K562 (cell line): ENCODE data around the gene CPB1. TPM values are rescaled to one million over a fixed set of nuclear protein-coding genes. Genes with fewer than 3 reads are reported as not detected.

Source experiments
- ATAC-seq: fragments of 200-7000 bp; cut with Tn5 transposase; 3 replicates; pipeline ENCODE4 v1.9.1; 2020; ENCODE audit warnings: moderate library complexity
- BruUV-seq: library from RNA; stranded (reverse); fragments of 400-500 nt; replicated peaks from 2 replicates; lab custom pipeline; 2021; lab: Mats Ljungman, UMichigan
- CTCF ChIA-PET: fragments of 300-600 bp; formaldehyde crosslinking; extraction: SDS; loops from one replicate; lab custom pipeline; 2021; ENCODE audit warnings: low intra/inter-chr PET ratio; lab: Yijun Ruan, JAX
- POLR2A ChIA-PET: fragments of 300-600, 350-650 bp; sonication (Branson Sonifier 250); formaldehyde crosslinking; extraction: SDS; loops from one replicate; lab custom pipeline; 2021; ENCODE audit warnings: antibody characterized with exemption, inconsistent platforms; lab: Yijun Ruan, JAX
- DNase-seq, 4 experiments: peaks; one replicate each; pipeline versions ENCODE4 v3.0.0 to v3.0.0-alpha.2; 2011 to 2018; ENCODE audit warnings: low spot score in 3 of 4, mixed read lengths in 3 of 4; ENCODE audit errors: extremely low read depth in 1 of 4
- FAIRE-seq: peaks from 2 replicates; lab custom pipeline; 2011; peaks lifted over from hg19 to GRCh38; lab: Jason Lieb, UNC
- H2AFZ ChIP-seq: 2 replicates; pipeline ENCODE4 v1.6.0; 2011; ENCODE audit warnings: low read depth, low read length, control low read depth, inconsistent platforms
- H3K27ac ChIP-seq: fragments of 200-600 bp; 3 replicates; pipeline ENCODE4 v1.8.0; 2011; ENCODE audit warnings: low read depth, mild to moderate bottlenecking, control low read depth, inconsistent platforms, low read length, moderate library complexity, mixed read lengths; ENCODE audit errors: extremely low read depth
- H3K27me3 ChIP-seq, 2 experiments: fragments of 300-600 bp in 1 of 2; 2 replicates in 1 of 2; 3 replicates in 1 of 2; pipeline versions ENCODE4 v1.6.0 to v1.8.0; 2011; ENCODE audit warnings: inconsistent platforms in 2 of 2, low read length in 2 of 2, mild to moderate bottlenecking in 1 of 2, mixed read lengths in 1 of 2, moderate library complexity in 1 of 2; ENCODE audit not compliant: control insufficient read depth in 2 of 2, insufficient read depth in 2 of 2
- H3K36me3 ChIP-seq: fragments of 300-600 bp; 3 replicates; pipeline ENCODE4 v1.8.0; 2011; ENCODE audit warnings: mild to moderate bottlenecking, low read length, inconsistent platforms; ENCODE audit not compliant: control insufficient read depth, insufficient read depth
- H3K4me1 ChIP-seq, 2 experiments: fragments of 200-600 bp in 1 of 2; replicated peaks in 1 of 2; 2 replicates in 1 of 2; 3 replicates in 1 of 2; pipeline versions ENCODE4 v1.5.1 to v1.8.0; 2011; ENCODE audit warnings: inconsistent platforms in 2 of 2, low read length in 2 of 2, mild to moderate bottlenecking in 1 of 2, mixed read lengths in 1 of 2, moderate library complexity in 1 of 2; ENCODE audit not compliant: control insufficient read depth in 2 of 2, insufficient read depth in 2 of 2
- H3K4me2 ChIP-seq: 2 replicates; pipeline ENCODE4 v1.6.1; 2011; ENCODE audit warnings: low read length, control low read depth, inconsistent platforms, mixed read lengths; ENCODE audit not compliant: insufficient read depth
- H3K4me3 ChIP-seq: fragments of 200-600 bp; sonication (generic), shearing (Covaris generic); 2 replicates; pipeline ENCODE4 v1.5.1; 2016; ENCODE audit warnings: control low read depth, inconsistent platforms
- H3K79me2 ChIP-seq: fragments of 200-600 bp; 3 replicates; pipeline ENCODE4 v1.8.0; 2011; ENCODE audit warnings: low read length, inconsistent platforms; ENCODE audit not compliant: control insufficient read depth, insufficient read depth
- H3K9ac ChIP-seq, 2 experiments: 2 replicates each; pipeline versions ENCODE4 v1.6.0 to v1.6.1; 2011; ENCODE audit warnings: low read depth in 2 of 2, low read length in 2 of 2, control low read depth in 1 of 2, inconsistent platforms in 1 of 2, mild to moderate bottlenecking in 1 of 2, mixed read lengths in 1 of 2; ENCODE audit not compliant: insufficient read depth in 1 of 2
- H3K9me1 ChIP-seq: one replicate; pipeline ENCODE4 v1.6.0; 2011; ENCODE audit warnings: inconsistent platforms, mild to moderate bottlenecking, low read length, moderate library complexity; ENCODE audit not compliant: control insufficient read depth, insufficient read depth
- H3K9me3 ChIP-seq: replicated peaks from 2 replicates; pipeline ENCODE4 v1.5.1; 2011; ENCODE audit warnings: low read depth, low read length, inconsistent platforms; ENCODE audit not compliant: control insufficient read depth, insufficient read depth
- H4K20me1 ChIP-seq: replicated peaks from 2 replicates; pipeline ENCODE4 v1.6.1; 2011; ENCODE audit warnings: low read length, inconsistent platforms, mixed read lengths; ENCODE audit not compliant: control insufficient read depth, insufficient read depth
- CREM ChIP-seq: IDR thresholded peaks from 2 replicates; pipeline ENCODE4 v1.6.1; 2014; ENCODE audit warnings: antibody characterized with exemption, low read depth
- EGR1 ChIP-seq: fragments of 450-650 bp; conservative IDR thresholded peaks from 2 replicates; pipeline ENCODE4 v1.6.1; 2017; ENCODE audit warnings: mild to moderate bottlenecking
- NFYB ChIP-seq: IDR thresholded peaks from 2 replicates; pipeline ENCODE4 v1.6.1; 2011; ENCODE audit warnings: mild to moderate bottlenecking, moderate library complexity; ENCODE audit not compliant: insufficient read length; ENCODE audit errors: extremely low read depth
- PCBP1 ChIP-seq: fragments of 200-400 bp; formaldehyde crosslinking; IDR thresholded peaks from 2 replicates; pipeline ENCODE4 v1.6.1; 2018; ENCODE audit warnings: mild to moderate bottlenecking, low read depth, low read length; ENCODE audit not compliant: poor library complexity, severe bottlenecking
- PRPF4 ChIP-seq: fragments of 200-400 bp; formaldehyde crosslinking; IDR thresholded peaks from one replicate; pipeline ENCODE4 v1.6.1; 2017; ENCODE audit warnings: low read length, low read depth, mild to moderate bottlenecking; ENCODE audit not compliant: insufficient read depth, poor library complexity, severe bottlenecking
- SNIP1 ChIP-seq: fragments of 450-650 bp; IDR thresholded peaks from 2 replicates; pipeline ENCODE4 v1.7.1; 2017; ENCODE audit warnings: low read depth, mild to moderate bottlenecking
- SREBF2 ChIP-seq: sonication (generic); formaldehyde crosslinking; IDR thresholded peaks from 2 replicates; pipeline ENCODE4 v1.4.0; 2020; ENCODE audit warnings: mild to moderate bottlenecking, missing genetic modification reagents
- TSC22D4 ChIP-seq: fragments of 450-650 bp; IDR thresholded peaks from 2 replicates; pipeline ENCODE4 v1.6.1; 2016; ENCODE audit warnings: missing genetic modification characterization, missing biosample characterization, control low read depth
- ZC3H11A ChIP-seq: IDR thresholded peaks from 2 replicates; pipeline ENCODE4 v1.6.1; 2012; ENCODE audit warnings: low read depth, low read length, improper control_type of control experiment
- ZHX1 ChIP-seq: fragments of 150-350 bp; conservative IDR thresholded peaks from 2 replicates; pipeline ENCODE4 v1.6.1; 2014; ENCODE audit warnings: low read length
- ZNF140 ChIP-seq: fragments of 250-450 bp; sonication (Bioruptor Pico); IDR thresholded peaks from 2 replicates; pipeline ENCODE4 v1.8.0; 2021; ENCODE audit warnings: moderate library complexity, mild to moderate bottlenecking, inconsistent platforms
- ZNF274 ChIP-seq: IDR thresholded peaks from 2 replicates; pipeline ENCODE4 v1.6.1; 2011; ENCODE audit warnings: low read depth, mild to moderate bottlenecking, low read length, moderate library complexity, borderline replicate concordance
- ZNF57 ChIP-seq: fragments of 450-650 bp; formaldehyde crosslinking; IDR thresholded peaks from 2 replicates; pipeline ENCODE4 v1.4.0; 2020; ENCODE audit warnings: mild to moderate bottlenecking, moderate library complexity
- in situ Hi-C: fragments of 300-500 bp; cut with MboI; formaldehyde crosslinking; loops from 4 replicates; pipeline ENCODE4 v1.15.0; 2018; ENCODE audit warnings: inconsistent platforms, mixed read lengths
- intact Hi-C: fragments of 100-400 bp; cut with micrococcal nuclease; formaldehyde crosslinking; loops from 2 replicates; pipeline ENCODE4 v1.14.2; 2022
- polyA plus RNA-seq, 8 experiments: library from polyadenylated mRNA; depleted of rRNA in 4 of 8; stranded (reverse) in 5 of 8; unstranded in 3 of 8; fragments of >200 nt; fragmentation: Nextera tagmentation in 2 of 8; fragmentation: Illumina TruSeq in 1 of 8; extraction: Ambion mirVana in 2 of 8; extraction: Trizol in 1 of 8; gene quantifications; 2 replicates each; pipeline versions ENCODE4 v1.2.1 to v1.2.3, GENCODE V29; 2011 to 2014; ENCODE audit warnings: inconsistent platforms in 1 of 8, missing spikeins in 1 of 8
- total RNA-seq, 7 experiments: library from RNA; depleted of rRNA in 6 of 7; stranded (reverse); fragments of >200 nt in 6 of 7; fragmentation: Illumina TruSeq in 2 of 7; extraction: Trizol in 2 of 7; gene quantifications; 2 replicates each; pipeline versions ENCODE4 v1.2.1 to v1.2.3, GENCODE V29; 2011 to 2021; ENCODE audit warnings: low replicate concordance in 1 of 7
- TF ChIP-seq, protein P1 (sequence below): sonication (generic); formaldehyde crosslinking; IDR thresholded peaks from 2 replicates; pipeline ENCODE4 v1.5.0; 2020; ENCODE audit warnings: missing genetic modification reagents

Gene CPB1
- total and polyA plus RNA-seq, 9 of the 15 experiments (the other 6 are each of a cell fraction or from before 2014, with no cell fraction given): 3.7 TPM; not detected in 8

DNA sequence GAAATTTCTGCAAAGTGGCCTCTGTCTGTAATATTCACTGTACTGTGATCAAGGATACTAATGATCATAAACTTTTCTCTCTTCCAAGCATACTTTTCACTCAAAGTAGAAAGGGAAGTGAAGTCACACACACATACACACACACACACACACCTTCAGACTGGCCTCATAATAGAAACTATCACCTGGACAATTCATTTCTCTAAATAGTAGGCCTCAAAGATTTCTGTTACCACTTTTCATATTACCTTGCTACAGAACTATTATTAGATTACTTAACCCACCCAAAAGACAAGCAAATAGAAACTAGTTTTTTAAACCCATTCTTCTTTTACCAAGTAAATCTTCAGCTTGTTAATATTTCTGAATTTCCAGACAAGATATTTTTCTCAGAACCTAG, 12.2 kb downstream of the CPB1 start:
- Histone ChIP-seq H3K4me1 (no peaks in the 10 kb centered on the region), H3K9me3 (no peaks in the 10 kb centered on the region), H2AFZ (no peak overlapping the region), H3K36me3 (no peaks in the 10 kb centered on the region), H3K9ac (no peak overlapping the region), H3K4me2 (no peak overlapping the region), H3K27ac (no peak overlapping the region), H4K20me1 (no peaks in the 10 kb centered on the region), H3K79me2 (no peaks in the 10 kb centered on the region), H3K27me3 (no peaks in the 10 kb centered on the region), H3K4me3 (no peak overlapping the region), H3K9me1 (no peaks in the 10 kb centered on the region)
- FAIRE-seq: no peak
- ChIA-PET CTCF (no interaction called here), POLR2A (no interaction called here)
- intact Hi-C loops (no loop called here), in situ Hi-C loops (no loop called here)
- no peak for ATAC-seq
- BruUV-seq: no TSS peak
- no peak for TF ChIP-seq ZNF274
- TF ChIP-seq ZNF57 (CRISPR knock-in tag): no peak
- TF ChIP-seq PRPF4: no peak
- no peak for TF ChIP-seq ZNF140 (CRISPR knock-in tag)
- no peak for TF ChIP-seq SREBF2 (CRISPR knock-in tag)
- no peak for TF ChIP-seq PCBP1
- no peak for TF ChIP-seq ZHX1
- no peak for TF ChIP-seq SNIP1
- TF ChIP-seq CREM: no peak
- no peak for TF ChIP-seq ZC3H11A
- TF ChIP-seq EGR1: no peak
- no peak for TF ChIP-seq TSC22D4 (tag)
- TF ChIP-seq, protein P1, sequence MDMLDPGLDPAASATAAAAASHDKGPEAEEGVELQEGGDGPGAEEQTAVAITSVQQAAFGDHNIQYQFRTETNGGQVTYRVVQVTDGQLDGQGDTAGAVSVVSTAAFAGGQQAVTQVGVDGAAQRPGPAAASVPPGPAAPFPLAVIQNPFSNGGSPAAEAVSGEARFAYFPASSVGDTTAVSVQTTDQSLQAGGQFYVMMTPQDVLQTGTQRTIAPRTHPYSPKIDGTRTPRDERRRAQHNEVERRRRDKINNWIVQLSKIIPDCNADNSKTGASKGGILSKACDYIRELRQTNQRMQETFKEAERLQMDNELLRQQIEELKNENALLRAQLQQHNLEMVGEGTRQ: no peak
- no peak for TF ChIP-seq NFYB
- no peak for DNase-seq
